Measurements from ENCODE around the gene CCS. TPM values are rescaled to one million over a fixed set of nuclear protein-coding genes. Genes with fewer than 3 reads are reported as not detected.

CCS gene
- total RNA-seq, 1 donor from 2014 or later = 42.5 TPM

- H3K4me1 ChIP-seq = peaks cover 38% of the 10 kb centered on the region
- no peak overlapping the region for H3K27ac ChIP-seq
Measured at GRCh38 chr11:66626926-66627325, 33.9 kb downstream of the CCS start.

DNA sequence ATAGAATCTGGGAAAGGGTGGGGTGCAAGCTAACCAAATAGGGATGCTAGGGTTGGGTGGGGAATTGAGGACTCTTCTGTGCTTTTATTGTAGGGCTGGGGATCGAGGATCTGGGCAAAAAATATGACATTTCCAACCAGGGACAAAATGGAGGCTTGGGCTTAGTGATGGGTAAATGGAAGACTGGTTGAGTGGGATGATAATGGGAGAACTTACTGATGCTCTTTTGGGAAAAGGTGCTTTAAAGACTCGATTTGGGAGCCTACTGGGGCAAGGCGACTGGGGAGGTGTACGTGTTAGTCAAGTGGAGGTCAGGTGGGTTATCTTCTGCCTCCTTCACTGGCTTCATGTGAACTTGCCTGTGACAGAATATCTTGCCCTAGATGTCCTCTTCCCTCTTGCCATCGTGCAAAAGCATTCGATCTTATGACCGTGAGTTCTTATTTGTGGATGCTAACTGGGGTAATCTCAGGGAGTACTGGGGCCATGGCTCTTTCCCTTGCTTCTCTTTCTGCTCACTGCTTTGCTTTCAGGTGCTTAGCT lies 35.1 kb downstream of the CCS start:
- Histone ChIP-seq H3K36me3 (peaks cover 0 to 64% of the 10 kb centered on the region in 2 donors), H3K9me3 (no peaks in the 10 kb centered on the region), H3K4me1 (peaks cover 29% of the 10 kb centered on the region), H3K4me3 (no peak overlapping the region), H3K27ac (no peak overlapping the region), H3K27me3 (no peaks in the 10 kb centered on the region)
- DNase-seq (ENCODE audit: extremely low spot score in 2 of 2) = no peak
- TF ChIP-seq POLR2A (IDR thresholded peaks at IDR 0.05) = no peak
- TF ChIP-seq POLR2AphosphoS5 (IDR thresholded peaks at IDR 0.05; ENCODE audit: insufficient read depth in 1 of 2, low read depth in 1 of 2) = no peak
- TF ChIP-seq, protein P1, sequence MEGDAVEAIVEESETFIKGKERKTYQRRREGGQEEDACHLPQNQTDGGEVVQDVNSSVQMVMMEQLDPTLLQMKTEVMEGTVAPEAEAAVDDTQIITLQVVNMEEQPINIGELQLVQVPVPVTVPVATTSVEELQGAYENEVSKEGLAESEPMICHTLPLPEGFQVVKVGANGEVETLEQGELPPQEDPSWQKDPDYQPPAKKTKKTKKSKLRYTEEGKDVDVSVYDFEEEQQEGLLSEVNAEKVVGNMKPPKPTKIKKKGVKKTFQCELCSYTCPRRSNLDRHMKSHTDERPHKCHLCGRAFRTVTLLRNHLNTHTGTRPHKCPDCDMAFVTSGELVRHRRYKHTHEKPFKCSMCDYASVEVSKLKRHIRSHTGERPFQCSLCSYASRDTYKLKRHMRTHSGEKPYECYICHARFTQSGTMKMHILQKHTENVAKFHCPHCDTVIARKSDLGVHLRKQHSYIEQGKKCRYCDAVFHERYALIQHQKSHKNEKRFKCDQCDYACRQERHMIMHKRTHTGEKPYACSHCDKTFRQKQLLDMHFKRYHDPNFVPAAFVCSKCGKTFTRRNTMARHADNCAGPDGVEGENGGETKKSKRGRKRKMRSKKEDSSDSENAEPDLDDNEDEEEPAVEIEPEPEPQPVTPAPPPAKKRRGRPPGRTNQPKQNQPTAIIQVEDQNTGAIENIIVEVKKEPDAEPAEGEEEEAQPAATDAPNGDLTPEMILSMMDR (IDR thresholded peaks at IDR 0.05) = no peak
- intact Hi-C loops (cut with DNase I) = no loop called here

More at GRCh38 chr11:66626926-66627325, 33.9 kb downstream of the CCS start:
- no peaks in the 10 kb centered on the region for H3K27me3 ChIP-seq
- H3K9me3 ChIP-seq = no peaks in the 10 kb centered on the region
- TF ChIP-seq POLR2A (IDR thresholded peaks at IDR 0.05) = no peak
- TF ChIP-seq, protein P1 (IDR thresholded peaks at IDR 0.05) = no peak
- no peak for TF ChIP-seq POLR2AphosphoS5 (IDR thresholded peaks at IDR 0.05; ENCODE audit: insufficient read depth in 1 of 2, low read depth in 1 of 2)
- no peak for DNase-seq (ENCODE audit: extremely low spot score in 2 of 2)
- H3K4me3 ChIP-seq = no peak overlapping the region
- intact Hi-C loops (cut with DNase I) = no loop called here
- peaks cover 0 to 64% of the 10 kb centered on the region in 2 donors for H3K36me3 ChIP-seq

- intact Hi-C loops (cut with DNase I) = no loop called here
- Histone ChIP-seq H3K4me1 (peaks cover 16% of the 10 kb centered on the region), H3K27me3 (no peaks in the 10 kb centered on the region), H3K36me3 (peaks cover 0 to 57% of the 10 kb centered on the region in 2 donors), H3K27ac (no peak overlapping the region), H3K9me3 (no peaks in the 10 kb centered on the region), H3K4me3 (no peak overlapping the region)
- DNase-seq (ENCODE audit: extremely low spot score in 2 of 2) = no peak
- TF ChIP-seq, protein P1 (IDR thresholded peaks at IDR 0.05) = no peak
- TF ChIP-seq POLR2A (IDR thresholded peaks at IDR 0.05) (no peak), POLR2AphosphoS5 (IDR thresholded peaks at IDR 0.05; ENCODE audit: insufficient read depth in 1 of 2, low read depth in 1 of 2) (no peak)
Measured at GRCh38 chr11:66629356-66629755, 36.4 kb downstream of the CCS start.

DNA sequence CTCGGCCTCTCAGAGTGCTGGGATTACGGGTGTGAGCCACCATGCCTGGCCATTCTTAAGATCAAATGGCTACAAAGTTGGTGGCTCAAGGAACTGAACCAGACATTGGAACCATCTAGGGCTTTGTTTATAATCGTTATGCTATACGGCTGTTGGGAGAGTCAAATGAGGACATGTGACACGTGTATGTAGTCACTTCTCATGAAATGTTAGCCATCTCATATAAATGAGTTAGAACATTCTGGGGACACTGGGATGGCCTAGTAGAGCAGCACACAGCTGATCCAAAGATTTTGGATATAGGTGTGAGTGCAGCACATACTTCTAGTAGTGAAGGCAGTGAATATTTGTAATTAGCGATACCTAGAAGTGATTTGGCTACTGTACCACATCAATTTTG lies 38.9 kb downstream of the CCS start:
- Histone ChIP-seq H3K27me3 (no peaks in the 10 kb centered on the region), H3K36me3 (peaks cover 0 to 31% of the 10 kb centered on the region in 2 donors), H3K4me3 (no peak overlapping the region), H3K27ac (no peak overlapping the region), H3K4me1 (peaks cover 19% of the 10 kb centered on the region), H3K9me3 (no peaks in the 10 kb centered on the region)
- DNase-seq (ENCODE audit: extremely low spot score in 2 of 2) = no peak
- TF ChIP-seq, protein P1 (IDR thresholded peaks at IDR 0.05) = no peak
- TF ChIP-seq POLR2A (IDR thresholded peaks at IDR 0.05) (no peak), POLR2AphosphoS5 (IDR thresholded peaks at IDR 0.05; ENCODE audit: insufficient read depth in 1 of 2, low read depth in 1 of 2) (no peak)
- intact Hi-C loops (cut with DNase I) = no loop called here

- Histone ChIP-seq H3K4me1 (peaks cover 21% of the 10 kb centered on the region), H3K9me3 (no peaks in the 10 kb centered on the region), H3K27ac (no peak overlapping the region), H3K36me3 (peaks cover 0 to 21% of the 10 kb centered on the region in 2 donors), H3K4me3 (no peak overlapping the region), H3K27me3 (no peaks in the 10 kb centered on the region)
- no peak for DNase-seq (ENCODE audit: extremely low spot score in 2 of 2)
- intact Hi-C loops (cut with DNase I) = no loop called here
- TF ChIP-seq POLR2A (IDR thresholded peaks at IDR 0.05) = no peak
- TF ChIP-seq, protein P1 (IDR thresholded peaks at IDR 0.05) = no peak
- TF ChIP-seq POLR2AphosphoS5 (IDR thresholded peaks at IDR 0.05; ENCODE audit: insufficient read depth in 1 of 2, low read depth in 1 of 2) = no peak
Measured at GRCh38 chr11:66632952-66633351, 40.0 kb downstream of the CCS start.

Measured in vagina (tissue), 2 donors.